GM12891 (cell line): Measurements from ENCODE around the gene GBA3.

ENCODE experiments used
- POLR2A ChIP-seq: IDR thresholded peaks from 2 replicates; pipeline ENCODE4 v1.6.1; 2011; ENCODE audit warnings: low read depth, low read length, control low read depth
- POLR2AphosphoS5 ChIP-seq: IDR thresholded peaks from 2 replicates; pipeline ENCODE4 v1.6.1; 2011; ENCODE audit warnings: low read depth, low read length, control low read depth
- POU2F2 ChIP-seq: IDR thresholded peaks from 2 replicates; pipeline ENCODE4 v1.6.1; 2011; ENCODE audit warnings: low read depth, mild to moderate bottlenecking, control low read depth, low read length, moderate library complexity
- SPI1 ChIP-seq: IDR thresholded peaks from 2 replicates; pipeline ENCODE4 v1.6.1; 2011; ENCODE audit warnings: low read depth, low read length, control low read depth
- TAF1 ChIP-seq: IDR thresholded peaks from 2 replicates; pipeline ENCODE4 v1.6.1; 2011; ENCODE audit warnings: low read depth, low read length, control low read depth

GRCh38 chr4:22850055-22850454 is 157.3 kb downstream of the GBA3 start:
- TF ChIP-seq POLR2A (no peak), POLR2AphosphoS5 (no peak), TAF1 (no peak), SPI1 (no peak), POU2F2 (no peak)
